Measurements from ENCODE around the gene PADI3.

The PADI3 gene

GRCh38 chr1:17248781-17249180 is at the start of gene PADI3:
PADI3 (plus strand) TSS chr1:17249098; CDS start chr1:17249138, 40 bp downstream.
- DNase-seq (ENCODE audit: low spot score): peak; percentile 43

- no peak for DNase-seq (ENCODE audit: low spot score)
Measured at GRCh38 chr1:17199267-17200044, 49.4 kb upstream of the PADI3 start.

DNA sequence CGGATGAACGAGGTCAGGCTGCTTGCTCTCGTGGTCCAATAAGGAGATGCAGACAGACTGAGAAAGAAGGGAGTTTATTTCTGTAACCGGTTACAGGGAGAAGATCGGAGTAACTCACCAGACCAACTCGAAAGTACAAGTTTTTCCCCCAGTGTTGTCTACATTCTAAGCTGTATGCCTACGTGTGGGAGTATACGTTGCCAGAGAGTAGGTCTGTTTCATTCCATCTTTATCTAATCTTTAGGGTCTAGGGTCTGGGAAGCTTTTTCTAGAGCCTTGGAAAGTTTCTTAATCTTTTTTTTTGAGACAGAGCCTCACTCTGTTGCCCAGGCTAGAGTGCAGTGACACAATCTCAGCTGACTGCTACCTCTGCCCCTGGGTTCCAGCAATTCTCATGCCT is 48.7 kb upstream of the PADI3 start:
- no peak for DNase-seq (ENCODE audit: low spot score)

DNA sequence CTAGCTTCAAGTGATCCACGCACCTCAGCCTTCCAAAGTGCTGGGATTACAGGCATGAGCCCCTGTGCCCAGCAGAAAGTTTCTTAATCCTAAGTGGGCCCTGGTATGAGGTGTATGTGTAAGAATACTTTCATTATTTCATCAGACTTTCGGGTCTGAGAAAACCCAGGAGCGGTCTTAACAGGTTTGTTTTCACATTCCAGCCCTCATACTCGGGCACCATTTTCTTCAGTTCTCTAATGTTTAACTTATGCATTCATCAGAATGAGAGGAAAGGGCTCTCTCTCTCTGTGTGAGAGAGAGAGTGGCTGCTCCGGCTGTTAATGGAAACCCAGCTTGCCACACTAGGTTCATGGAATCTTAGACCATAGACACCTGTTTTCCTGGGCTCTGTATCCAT is 48.1 kb upstream of the PADI3 start:
- no peak for DNase-seq (ENCODE audit: low spot score)

DNA sequence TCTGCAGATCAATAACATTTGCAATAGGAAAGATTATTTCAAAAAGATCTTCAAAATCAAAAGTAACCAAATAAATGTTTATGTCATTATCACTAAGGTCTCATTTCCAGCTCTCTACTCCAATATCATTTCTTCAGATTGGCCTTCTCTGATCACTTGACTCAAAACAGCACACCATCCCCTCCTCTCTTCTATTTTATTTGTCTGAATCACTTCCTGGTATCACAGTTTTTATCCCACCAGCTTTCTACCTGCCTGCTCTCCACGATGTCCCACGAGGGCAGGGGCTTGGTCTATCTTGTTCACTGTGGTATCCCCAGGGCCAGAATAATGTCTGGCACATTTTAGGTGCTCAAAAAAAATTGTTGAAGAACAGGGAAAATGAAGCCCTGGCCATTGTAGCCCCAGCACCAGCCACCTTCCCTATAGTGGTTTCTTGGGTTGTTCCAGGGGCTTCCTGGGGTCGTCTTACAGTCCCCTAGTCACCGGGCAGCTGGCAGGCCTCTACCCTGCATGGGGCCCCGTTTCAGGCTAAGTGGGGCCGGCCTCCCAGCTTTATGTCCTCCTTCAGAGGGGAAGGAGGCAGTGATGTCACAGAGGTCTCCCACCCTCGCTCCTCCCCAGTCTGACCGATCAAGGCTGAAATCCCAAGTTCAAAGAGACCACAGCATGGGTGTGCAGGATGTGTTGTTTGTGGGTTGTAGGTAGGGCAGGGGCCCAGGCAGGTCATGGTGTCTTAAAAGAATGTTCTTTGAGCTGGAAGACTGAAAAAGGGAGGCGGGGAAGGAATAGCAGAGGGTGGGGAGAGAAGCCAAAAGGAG is 47.5 kb upstream of the PADI3 start:
- DNase-seq (ENCODE audit: low spot score): no peak

GRCh38 chr1:17204546-17205440 is 44.1 kb upstream of the PADI3 start, which contains the start of gene PADI1:
PADI1 (plus strand) TSS chr1:17205128; CDS start chr1:17205218, 90 bp downstream.
- DNase-seq (ENCODE audit: low spot score): no peak

DNA sequence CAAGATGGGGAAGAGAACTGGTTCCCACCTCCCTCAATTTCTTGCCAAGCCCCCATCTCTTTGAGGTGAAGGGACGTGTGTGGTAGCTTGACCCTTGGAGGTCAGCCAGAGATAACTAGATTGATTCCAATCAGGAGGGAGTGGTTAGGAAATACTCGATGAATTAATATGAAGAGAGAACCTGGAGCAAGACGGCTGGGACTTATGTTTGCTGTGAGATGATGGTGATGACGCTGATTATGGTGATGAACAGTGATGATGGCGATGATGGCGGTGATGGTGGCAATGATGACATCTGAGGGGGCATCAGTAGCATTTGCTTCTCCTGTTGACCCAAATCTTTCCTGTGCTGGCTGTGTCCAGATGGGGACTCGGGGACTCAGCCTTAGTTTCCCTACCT is 43.2 kb upstream of the PADI3 start:
- no peak for DNase-seq (ENCODE audit: low spot score)

- no peak for DNase-seq (ENCODE audit: low spot score)
Measured at GRCh38 chr1:17206196-17206595, 42.7 kb upstream of the PADI3 start.

DNA sequence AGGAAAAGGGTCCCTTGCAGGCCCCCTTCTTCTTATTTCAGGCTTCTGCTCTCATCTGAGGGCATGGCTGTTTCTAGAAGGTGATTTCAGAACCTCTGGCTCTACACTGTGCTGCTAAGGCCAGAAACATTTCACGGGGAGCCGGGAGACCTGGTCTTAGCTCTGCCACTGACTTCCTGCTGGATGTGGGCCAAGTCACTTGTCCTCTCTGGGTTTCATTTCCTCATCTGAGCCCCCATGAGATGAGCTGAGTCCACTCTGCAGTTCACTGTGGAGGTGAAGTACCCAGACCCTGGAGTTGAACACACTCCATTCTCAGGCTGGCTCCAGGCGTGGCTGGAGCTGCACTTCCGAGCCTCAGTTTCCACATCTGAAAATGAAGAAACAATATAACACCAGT is 41.9 kb upstream of the PADI3 start:
- DNase-seq (ENCODE audit: low spot score): peak; percentile 91

- DNase-seq (ENCODE audit: low spot score): no peak
Measured at GRCh38 chr1:17207540-17207939, 41.4 kb upstream of the PADI3 start.

DNA sequence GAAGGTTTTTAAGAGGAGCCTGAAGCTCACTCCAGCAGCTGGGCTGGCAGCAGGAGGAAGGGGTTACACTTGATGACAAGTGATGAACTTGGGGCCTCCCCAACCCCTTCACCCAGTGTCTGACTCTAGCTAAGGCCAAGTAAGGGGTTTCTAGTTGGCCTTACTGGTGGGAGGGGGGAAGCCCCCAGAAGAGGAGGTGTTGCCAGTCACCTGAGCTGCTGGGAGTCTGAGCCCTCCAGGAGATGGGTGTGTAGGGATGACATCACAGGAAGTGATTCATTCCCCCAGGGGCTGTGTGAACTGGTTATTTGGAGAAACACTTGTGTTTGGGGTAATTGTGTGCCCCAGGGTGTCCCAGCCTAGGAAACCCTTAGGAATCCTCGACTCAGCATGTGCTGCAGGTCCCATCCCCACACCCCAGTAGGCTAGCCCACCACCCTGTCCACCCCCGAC is 40.9 kb upstream of the PADI3 start:
- DNase-seq (ENCODE audit: low spot score): peak; percentile 66

DNA sequence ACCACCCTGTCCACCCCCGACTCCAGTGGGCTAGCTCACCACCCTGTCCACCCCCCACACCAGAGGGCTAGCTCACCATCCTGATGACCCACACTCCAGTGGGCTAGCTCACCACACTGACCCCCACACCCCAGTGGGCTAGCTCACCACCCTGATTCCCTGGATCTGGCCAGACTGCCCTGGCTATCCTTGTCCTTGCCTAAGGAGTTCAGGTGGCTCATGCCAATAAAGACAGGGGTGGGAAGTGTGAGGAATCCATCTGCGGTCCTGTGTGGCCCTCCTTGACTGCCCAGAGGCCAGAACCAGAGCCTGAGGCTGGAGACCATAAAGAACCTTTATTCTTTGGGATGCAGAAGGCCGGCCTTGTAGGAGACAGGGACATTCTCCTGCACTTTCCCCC is 40.4 kb upstream of the PADI3 start:
- no peak for DNase-seq (ENCODE audit: low spot score)

GRCh38 chr1:17209430-17209829 is 39.5 kb upstream of the PADI3 start:
- no peak for DNase-seq (ENCODE audit: low spot score)

DNA sequence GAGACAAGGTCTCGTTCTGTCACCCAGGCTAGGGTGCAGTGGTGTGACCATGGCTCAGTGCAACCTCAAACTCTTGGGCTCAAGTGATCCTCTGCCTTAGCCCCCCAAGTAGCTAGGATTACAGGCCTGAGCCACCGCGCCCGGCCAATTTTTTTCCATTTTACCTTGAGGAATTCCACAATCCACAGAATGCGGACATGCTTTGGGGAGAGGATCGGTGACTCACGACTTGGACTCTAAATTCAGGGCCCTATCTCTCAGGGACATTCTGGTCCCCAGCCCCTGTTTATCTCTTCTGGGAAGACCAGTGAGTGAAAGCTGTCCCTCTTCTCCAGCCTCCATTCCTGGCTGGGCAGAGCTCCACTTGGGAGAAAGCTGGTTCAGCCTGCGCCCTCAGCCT is 38.7 kb upstream of the PADI3 start:
- no peak for DNase-seq (ENCODE audit: low spot score)

DNA sequence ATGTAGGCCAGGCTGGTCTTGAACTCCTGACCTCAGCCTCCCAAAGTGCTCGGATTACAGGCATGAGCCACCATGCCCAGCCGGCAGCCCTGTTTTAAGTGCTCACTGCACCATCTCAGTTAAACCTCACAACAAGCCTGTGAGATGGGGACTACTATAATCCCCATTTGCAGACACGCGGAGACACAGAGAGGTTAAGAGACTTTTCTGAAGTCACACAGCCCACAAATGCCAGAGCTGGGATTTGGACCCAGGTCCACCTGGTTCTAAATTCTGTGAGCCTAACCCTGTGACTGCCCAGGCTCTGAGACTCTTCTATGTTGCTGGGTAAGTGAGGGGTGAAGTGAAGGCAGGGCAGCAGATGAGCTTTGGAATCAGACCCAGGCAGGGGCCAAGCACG is 37.5 kb upstream of the PADI3 start:
- DNase-seq (ENCODE audit: low spot score): no peak

- DNase-seq (ENCODE audit: low spot score): no peak
Measured at GRCh38 chr1:17212009-17212408, 36.9 kb upstream of the PADI3 start.

GRCh38 chr1:17212487-17213121 is 36.3 kb upstream of the PADI3 start:
- no peak for DNase-seq (ENCODE audit: low spot score)

DNA sequence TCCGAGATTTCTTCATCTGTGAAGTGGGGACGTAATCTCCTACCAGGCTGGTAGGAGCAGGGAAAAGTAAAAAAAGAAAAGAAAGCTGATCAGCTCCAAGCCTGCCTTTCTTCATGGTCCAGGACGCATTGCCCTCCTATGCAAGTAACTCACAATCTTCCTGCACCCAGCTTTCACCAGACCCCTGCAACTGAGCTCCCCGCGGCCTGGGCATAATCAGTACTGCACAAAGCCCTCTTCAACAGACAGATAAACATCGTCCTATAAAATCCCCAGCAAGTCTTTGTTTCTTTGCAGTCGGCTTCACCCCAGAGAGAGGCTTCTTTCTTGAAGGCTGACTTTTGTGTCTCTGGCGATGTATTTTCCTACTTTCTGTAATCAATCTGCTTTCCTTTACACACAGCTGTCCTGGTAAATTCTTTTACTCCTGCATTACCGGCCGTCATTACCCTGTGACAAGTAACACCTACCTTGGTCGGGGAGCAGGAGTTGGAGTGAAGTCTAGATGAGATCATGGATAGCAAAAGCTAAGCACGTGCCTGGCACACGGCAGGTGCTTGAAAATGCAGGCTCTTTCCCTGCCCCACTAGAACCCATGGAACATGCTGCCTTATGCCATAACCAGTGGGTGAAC is 35.6 kb upstream of the PADI3 start:
- DNase-seq (ENCODE audit: low spot score): no peak

GRCh38 chr1:17213782-17214148 is 35.1 kb upstream of the PADI3 start:
- DNase-seq (ENCODE audit: low spot score): no peak

- no peak for DNase-seq (ENCODE audit: low spot score)
Measured at GRCh38 chr1:17214876-17215544, 33.9 kb upstream of the PADI3 start.

DNA sequence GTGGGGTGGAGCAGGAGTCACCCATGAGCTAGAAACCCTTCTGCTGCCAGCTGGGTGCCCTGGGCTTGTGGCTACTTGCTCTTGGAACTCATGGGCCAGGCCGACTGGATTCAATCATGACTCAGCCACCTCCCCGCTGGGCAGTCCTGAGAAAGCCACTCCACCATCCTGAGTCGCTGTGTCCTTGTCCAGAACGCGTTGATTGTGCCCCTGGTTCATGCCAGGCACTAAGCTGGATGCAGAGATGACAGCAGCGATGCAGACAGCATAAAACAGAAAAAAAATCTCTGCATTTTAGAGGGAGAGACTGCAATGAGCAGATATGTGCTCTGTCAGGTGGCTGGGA is 33.4 kb upstream of the PADI3 start:
- DNase-seq (ENCODE audit: low spot score): no peak

All from NAMALWA (cell line).